Erythroblast (primary cell): ENCODE results near the gene TAAR8.

Source experiments
- GATA1 ChIP-seq: IDR thresholded peaks from 2 replicates; pipeline ENCODE4 v1.6.1; 2011; ENCODE audit warnings: low read depth, mild to moderate bottlenecking, control low read depth, low read length, moderate library complexity
- POLR2A ChIP-seq: IDR thresholded peaks from 2 replicates; pipeline ENCODE4 v1.6.1; 2011; ENCODE audit warnings: mild to moderate bottlenecking, low read length

- TF ChIP-seq POLR2A: no peak
- TF ChIP-seq GATA1: no peak
These were observed 38.5 kb upstream of the TAAR8 start for GRCh38 chr6:132513831-132514545.
